Activated CD8-positive, alpha-beta memory T cell treated with anti-CD3 and anti-CD28 coated beads for 48 hours (primary cell): Measurements from ENCODE around the gene PPP1R37.
A peak's percentile ranks its signal among the peaks of the same experiment; 100 is the strongest.

Source experiments
- DNase-seq, 3 experiments: peaks; one replicate each; pipeline ENCODE4 v3.0.0-alpha.2; 2020; ENCODE audit warnings: low read depth in 2 of 3, low spot score in 2 of 3

The PPP1R37 gene

DNA sequence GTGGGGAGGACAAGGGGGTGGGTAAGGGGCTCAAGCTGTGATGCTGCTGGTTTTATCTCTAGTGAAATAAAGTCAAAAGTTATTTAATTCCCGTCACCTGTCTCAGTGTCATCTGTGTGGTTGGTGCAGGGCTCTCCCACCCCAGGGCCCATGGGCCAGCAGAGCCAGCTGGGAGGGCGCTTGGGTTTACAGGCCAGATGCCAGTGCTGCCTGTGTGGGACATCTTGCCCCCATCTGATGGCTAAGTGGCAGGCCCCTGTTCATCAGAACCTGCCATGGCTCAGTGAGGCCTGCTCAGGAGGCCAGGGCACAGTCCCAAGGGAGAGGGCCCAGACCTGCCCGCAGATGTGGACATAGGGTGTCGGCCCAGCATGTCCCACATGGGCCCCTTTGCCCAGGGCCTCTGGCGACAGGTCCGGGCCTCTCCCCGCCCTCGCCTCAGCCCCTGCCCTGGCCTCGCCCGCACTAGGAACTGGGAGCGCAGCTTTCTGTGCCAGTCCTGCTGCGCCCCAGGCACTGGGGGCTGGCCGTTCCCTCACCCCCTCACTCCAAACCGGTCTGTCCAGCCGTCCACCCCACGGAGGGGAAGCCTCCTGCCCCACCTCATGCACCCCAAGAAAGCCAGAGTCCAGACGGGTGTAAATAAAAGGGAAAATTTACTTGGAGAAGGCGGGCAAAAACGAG is 22.0 kb upstream of the PPP1R37 start:
- no peak for DNase-seq

DNA sequence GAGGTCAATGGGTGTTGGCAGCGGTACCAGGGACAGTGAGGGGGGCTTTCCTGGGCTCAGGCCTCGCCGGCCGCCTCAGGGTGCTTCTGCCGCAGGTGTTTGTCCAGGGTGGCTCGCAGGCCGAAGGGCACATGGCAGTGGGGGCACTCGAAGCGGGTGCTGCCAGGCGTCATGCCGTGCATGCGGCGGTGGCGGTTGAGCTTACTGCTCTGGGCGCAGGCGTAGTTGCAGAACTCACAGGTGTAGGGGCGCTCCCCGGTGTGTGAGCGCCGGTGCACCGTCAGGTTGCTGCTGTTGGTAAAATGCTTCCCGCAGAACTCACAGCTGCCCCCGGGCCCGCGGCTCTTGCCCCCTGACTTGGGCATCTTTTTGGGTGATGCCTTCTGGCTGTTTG is 21.4 kb upstream of the PPP1R37 start:
- no peak for DNase-seq

DNA sequence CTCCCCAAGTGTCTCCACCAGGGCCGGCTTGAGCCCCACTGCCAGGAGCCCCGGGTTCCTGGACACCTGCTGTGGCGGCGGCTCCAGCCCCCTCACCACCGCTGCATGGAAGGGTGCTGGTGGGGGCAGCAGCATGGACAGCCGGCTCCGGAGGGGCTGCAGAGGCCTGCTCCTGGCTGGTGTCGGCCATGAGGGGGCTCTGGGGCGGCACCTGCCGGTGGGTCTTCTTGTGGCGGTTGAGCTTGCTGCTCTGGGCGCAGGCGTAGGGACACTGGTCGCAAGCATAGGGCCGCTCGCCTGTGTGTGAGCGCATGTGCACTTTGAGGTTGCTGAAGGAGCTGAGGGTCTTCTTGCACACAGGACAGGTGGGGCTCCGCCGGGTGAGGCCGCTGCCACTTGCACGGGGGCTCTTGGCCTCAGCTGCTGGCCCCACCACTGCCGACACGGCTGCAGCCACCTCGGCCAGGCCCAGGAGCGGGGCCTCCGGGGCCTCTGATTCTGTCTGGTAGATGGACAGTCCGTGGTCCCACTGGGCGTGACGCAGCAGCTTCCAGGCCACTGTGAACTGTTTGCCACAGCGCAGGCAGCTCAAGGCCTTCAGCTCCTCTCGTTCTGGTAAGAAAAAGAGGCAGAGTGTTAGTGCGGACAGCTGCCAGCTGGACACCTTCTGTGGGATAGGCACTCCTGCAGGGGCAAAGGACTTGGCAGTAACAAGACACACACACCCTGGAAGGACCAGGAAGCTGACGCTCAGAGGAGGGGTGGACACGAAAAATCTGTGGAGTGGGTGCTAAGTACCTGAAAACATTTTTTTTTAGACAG is 20.8 kb upstream of the PPP1R37 start:
- no peak for DNase-seq

DNA sequence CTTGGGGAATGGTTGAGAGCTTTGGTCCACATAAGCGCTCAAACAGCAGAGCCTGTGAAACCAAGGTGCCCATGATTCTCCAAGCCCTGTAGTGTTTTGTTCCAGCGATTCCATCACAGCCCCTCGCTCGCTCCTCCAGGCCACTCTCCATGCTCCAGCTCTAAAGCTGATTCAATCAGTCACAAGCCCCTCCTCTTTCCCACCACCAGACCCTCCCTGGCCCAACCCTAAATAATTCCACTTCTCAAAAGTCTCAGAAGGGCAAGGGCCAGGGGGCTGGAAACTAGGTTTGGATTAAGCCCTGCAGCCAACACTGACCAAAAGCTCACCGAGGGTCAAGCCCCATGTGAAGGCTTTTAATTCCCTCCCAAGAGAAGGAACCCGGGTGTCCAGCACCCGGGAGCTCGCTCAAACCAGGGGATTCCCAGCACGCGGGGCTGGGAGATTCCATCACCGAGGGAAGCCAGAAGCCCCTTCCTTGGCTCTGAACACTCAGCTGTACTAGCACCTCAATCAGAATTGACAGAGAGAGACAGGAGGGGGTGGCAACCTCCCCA is 18.2 kb upstream of the PPP1R37 start:
- DNase-seq = no peak

DNA sequence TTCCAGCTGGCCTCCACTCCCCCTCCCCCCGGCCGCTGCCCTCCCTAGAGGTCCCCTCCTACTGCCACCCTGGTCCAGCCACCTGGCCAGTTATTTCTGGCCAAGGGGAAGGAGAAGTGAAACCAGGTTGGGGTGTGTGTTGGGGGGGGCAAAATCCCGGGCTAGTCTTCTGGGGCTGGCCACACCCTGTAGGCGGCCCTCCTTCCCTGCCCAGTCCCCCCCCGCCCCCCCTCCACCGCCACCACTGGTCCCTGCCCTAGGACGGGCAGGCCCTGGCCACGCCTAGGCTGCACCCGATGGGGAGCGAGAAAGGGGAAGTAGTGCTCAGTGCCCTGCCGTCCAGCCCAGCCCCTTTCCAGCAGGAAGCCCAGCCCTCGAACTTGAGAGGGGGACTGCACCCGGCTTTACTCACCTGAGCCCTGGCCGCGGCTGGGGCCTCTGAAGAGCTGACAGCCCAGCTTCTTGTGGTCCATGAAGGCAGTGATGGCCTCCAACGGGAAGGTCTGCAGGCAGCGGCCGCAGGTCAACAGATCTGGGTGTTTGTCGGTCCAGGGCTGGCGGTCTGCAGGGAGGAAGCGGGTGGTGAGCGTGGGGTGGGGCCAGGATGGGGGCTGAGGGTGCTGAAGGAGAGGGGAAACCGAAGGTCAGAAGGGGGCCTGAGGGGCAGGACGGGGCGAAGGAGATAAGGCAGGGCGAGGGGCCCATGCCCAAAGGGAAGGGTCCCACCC is 17.5 kb upstream of the PPP1R37 start:
- DNase-seq = no peak

DNA sequence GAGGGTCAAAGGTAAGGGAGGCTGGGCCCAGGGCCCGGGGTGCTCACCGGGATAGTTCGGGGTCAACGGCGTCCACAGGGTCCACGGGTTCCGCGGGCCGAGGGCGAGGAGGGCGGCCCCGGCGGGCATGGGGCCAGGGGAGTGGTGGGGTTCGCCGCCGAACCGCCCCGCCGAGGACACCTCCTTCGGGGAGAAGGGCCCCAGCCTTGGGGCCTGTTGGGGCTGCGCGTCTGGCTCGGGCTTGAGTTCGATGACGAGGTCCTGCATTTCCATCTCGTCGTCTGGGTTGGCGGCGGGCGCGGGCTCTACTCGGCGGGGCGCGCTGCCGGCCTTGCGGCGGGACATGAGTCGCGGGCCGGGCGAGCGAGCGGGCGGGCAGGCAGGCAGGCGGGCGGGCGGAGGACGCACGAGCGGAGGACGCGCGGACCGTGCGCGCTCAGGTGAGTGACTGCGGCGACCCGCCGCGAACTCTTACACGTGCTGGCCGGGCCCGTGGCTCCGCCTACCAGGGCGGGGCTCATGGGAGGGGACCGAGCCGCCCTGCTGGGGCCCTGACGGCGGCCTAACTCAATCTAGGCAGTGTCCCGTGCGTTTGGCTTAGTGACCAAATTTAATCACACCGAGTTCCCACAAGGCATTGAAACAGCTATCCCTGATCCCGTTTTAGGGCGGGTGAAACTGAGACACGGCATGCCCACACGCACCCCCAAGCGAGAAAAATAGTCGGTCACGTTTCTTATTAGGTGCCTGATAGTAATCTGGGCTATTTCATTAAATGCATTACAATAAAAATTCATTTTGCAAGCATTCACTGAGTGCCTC is 16.7 kb upstream of the PPP1R37 start, which contains the start of gene ZNF296:
ZNF296 (minus strand) TSS at position 450 of the 822 bp plus-strand sequence; CDS start at position 345, 105 bp downstream.
- peak; percentile 51 to 65 (median 62) for DNase-seq

DNA sequence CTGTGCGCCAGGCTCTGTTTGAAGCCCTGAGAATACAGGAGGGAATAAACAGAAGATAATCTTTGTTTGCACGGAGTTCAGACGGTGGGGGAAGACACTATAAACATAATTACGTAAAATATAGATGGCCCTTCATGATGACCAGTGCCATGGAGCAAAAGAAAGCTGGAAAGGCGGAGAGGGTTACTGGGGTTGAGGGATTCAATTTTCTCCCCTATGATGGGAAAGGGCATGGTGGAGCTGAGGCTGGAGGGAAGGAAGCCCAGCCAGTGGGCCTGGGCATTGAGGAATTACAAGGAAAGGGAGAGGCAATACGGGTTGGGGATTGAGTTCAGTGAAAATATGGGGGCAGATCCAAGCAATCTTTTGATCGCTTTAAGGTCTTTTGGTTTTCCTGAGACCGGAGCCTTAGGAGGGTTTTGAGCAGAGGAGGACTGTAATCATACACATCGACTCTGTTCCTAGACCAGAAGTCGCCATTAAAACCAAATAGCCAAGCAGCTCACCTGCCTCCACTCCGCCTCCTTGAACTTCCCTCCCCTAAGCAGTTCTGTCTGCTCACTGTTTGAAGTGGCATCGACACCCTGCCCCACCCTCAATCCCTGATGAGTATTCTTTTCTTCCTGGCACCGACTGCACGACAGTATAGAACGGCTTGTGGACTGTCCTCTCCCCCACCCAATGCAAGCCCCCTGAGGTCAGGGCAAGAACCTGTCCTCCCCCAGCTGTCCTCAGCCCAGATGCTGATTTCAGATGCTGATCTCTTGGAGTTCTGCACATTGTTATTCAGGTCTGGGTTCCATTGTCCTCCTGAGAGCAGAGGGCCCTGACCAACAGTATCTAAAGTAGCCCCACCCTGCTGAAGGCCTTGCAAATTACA is 15.9 kb upstream of the PPP1R37 start:
- DNase-seq = no peak

DNA sequence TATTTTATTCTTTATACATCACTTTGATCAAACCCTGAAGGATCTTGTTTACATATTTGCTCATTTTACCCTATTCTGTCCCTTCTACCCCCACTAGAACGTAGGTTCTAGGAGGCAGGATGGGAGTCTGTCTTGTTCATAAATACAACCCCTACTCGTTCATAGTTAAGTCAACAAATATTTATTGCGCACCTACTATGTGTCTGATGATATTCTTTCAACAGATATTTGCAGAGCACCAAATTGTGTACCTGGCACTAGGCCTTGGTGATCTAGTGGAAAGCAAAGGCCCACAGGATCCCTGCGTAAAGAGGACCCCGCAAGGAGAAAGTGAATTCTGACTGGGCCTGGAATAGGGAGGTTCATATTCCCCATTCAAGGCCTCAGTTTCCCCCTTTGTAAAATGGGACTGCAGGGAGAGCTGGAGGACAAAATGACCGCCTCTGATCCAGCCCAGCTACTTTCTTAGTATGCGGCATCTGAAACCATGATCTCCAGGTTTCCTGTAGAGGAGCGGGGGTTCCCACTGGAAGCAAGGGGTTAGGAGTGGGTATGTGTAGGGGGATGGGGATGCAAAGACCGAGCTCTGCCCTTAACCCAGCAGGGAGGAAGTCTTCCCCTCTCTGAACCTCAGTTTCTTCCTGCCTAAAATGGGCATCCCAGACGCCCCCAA is 14.5 kb upstream of the PPP1R37 start:
- no peak for DNase-seq

DNA sequence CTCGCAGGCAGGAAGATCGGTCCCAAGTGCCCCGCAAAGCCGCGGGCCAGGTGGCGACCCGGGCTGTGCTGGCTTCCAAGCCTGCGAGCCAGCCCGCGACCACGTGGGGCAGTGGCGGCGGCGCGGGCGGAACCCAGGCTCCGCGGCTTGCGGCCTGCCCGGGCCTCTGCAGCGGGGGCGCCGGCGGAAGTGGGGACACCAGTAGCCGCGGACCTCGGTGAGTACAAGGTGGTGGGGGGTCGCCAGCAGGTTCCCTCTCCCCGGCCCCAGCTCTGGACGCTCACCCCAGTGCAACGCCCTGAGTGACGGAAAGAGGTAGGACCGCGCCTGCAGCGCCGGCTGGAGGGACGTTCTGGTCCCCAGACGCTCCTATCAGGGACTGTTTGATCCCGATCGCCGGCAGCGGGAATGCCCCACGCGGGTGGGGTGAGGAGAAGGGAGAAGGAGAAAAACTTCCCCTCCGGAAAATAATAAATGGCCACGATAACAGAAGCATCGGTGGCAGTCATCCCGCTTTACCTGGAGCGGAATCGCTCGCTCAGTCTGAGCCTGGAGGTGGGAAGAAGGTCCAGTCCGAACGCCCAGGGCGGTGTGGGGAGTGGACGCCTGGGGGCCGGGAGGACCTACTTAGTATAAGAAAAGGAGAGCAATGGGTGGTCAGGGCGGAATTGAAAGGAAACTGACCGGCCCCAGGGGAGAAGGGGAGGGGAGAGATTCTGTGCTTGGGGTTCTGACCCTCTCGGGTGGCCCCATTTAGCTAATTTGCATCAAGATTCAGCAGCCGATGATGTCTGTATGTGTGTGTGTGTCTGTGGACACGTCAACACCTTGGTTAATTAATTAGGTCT is 13.7 kb upstream of the PPP1R37 start, which contains the start of gene GEMIN7:
GEMIN7 (plus strand) TSS at position 198 of the 848 bp plus-strand sequence. CDS start 10,855 bp downstream, outside the sequence.
- peak; percentile 70 to 77 (median 76) for DNase-seq

DNA sequence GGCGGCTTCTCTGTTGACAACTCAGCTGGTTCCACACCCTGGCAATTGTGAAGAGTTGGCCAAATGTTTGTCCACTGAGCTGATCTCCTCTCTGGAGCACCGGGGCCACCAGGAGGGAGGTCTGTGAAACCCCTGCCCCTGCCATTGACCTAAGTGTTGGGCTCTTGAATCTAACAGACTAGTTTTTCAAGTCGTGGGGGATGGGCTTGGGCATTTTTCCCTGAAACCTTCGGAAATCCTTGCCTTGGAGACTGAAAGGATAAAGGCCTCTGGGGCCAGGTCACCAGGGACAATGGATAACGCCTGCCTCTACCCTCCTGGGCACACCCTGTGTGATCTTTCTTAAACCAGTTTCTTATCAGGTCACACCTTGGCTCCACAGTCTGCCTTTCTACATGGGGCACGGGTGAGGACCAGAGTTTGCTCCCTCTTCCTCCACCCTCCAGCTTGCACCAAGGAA is 13.0 kb upstream of the PPP1R37 start:
- no peak for DNase-seq

DNA sequence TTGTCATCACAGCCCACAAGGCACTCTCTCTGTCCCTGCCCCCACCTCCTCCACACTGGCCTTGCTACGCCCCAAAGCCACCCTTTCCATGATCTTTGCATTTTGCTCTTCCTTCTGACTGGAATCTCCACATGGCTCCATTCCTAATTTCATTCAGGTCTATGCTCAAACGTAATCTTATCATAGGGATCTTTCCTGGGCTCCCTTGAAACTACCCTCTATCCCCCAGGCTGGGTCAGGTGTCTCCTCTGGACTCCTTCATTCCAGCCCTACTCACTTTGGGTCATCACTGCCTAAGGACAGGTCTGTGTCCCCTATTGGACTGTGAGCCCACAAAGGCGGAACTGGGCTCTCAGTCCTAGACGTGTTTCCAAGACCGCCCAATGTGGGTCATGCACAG is 10.8 kb upstream of the PPP1R37 start:
- DNase-seq = no peak

DNA sequence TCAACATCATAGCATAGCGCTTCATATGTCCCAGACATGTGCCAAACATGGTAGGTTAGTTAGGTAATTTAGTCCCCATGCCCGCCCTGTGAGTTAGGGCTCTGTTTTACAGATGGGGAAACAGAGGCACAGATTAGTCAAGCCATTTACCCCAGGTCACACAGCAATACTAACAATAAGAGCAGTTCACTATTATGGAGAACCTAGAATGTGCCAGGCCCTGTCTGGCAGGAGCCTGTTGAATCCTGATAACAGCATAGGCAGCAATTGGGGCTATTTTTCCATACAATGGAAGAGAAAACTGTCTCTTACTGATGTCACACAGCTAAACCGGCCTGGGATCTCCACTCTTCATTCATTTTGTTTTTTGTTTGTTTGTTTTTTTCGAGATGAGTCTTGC is 6.5 kb upstream of the PPP1R37 start:
- DNase-seq = no peak

DNA sequence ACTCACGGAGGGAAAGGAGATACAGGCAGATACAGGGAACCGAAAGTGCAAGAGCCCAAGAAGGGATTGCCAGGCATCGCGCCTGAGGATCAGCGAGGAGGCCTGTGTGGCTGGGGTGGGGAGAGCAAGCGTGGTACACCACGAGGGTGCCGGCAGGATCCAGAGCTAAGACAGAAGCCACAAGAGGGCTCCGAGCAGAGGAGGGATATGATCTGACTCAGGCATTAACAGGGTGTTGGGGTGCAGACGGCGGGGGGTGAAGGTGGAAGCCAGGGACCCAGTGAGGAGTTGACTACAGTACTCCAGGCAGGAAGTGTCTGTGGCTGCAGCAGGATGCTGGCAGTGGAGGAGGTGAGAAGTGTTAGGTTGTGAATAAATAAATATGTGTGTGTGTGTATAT is 5.4 kb upstream of the PPP1R37 start:
- DNase-seq = no peak

DNA sequence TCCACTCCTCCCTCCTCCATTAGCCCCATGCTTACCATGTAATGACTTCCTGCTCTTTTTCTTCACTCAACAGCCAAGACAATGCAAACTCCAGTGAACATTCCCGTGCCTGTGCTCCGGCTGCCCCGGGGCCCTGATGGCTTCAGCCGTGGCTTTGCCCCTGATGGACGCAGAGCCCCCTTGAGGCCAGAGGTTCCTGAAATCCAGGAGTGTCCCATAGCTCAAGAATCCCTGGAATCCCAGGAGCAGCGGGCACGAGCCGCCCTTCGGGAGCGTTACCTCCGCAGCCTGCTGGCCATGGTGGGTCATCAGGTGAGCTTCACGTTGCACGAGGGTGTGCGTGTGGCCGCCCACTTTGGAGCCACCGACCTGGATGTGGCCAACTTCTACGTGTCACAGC is 2.9 kb upstream of the PPP1R37 start:
- no peak for DNase-seq

DNA sequence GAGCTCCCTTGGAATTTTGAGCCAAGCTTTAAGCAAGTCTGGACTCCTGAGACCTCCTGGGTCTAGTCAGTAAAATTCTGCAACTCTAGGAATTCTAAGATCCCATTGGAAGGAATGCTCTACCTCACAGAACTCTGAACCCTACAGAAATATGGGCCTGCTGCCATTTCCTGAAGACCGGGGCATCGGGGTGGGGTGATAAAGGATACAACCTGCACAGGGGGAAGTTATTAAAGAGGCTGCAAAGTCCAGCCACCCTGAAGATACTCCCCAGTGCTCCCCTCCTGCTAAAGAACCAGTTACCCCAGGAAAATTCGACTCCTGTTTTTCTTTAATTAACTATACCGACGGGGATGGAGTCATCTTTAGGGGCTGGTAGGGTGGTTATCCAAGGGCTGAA is 2.4 kb upstream of the PPP1R37 start:
- DNase-seq = no peak

DNA sequence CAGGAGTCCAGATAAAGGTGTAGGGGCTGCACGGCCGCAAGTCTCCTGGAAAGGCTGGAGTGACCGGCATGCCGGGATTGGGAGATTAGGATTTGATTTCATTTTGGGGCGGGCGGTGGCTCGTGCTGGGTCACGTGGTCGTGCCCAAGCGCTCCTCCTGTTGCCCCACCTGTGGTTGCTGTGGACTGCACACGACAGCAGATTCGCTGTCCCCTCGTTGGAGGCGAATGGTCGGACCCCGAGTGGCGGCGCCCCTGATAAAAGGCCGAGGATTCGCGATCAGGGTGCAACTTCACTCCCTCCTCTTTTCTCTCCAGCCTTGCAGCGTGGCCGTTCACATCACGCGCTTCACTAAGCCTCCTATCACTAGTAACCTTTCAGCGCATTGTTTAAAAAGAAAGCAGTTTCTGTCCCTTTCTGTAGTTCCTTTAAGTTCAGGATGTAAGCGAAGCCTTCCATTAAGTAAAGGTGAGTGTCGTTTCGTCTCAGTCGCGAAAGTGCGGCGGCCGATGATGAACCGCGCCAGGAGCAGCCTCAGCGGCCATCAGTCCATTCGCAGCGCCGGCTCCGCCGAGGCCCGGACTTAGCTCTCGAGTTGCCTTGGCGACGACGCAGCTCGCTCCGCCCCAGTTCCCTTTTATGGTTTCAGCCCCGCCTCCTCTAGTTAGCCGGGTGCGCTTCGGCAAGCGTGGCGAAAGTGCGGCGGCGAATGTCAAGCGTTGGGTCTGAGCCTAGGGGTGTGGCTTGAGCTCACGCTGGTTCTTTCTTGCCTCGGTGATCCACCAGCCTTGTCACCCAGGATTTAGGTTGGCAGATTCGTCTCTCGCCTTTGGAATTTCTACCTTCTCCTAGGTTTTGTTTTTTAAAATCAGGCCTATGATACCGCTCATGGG is 1.7 kb upstream of the PPP1R37 start:
- DNase-seq = peak; percentile 93 to 98 (median 95)

DNA sequence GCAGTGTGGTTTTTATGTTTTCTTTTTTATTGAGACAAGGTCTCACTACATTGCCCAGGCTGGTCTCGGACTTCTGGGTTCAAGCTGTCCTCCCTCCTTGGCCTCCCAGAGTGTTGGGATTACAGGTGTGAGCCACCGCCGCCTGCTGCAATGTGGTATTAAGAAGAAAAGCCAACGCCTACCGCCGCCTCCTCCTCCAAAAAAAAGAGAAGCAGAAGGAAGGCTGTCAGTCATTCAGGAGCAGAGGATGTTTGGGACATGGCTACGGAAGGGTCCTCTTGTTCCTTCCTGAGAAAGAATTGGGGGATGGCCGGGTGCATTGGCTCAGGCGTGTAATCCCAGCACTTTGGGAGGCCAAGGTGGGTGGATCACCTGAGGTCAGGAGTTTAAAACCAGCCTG is 1.2 kb downstream of the PPP1R37 start:
- DNase-seq = no peak
